GM15510 (cell line): ENCODE results near the gene PDE4C.

Experiments
- POLR2A ChIP-seq: IDR thresholded peaks from 3 replicates; pipeline ENCODE4 v1.6.1; 2011; ENCODE audit warnings: borderline replicate concordance; ENCODE audit not compliant: insufficient read length; ENCODE audit errors: extremely low read depth

Gene PDE4C

GRCh38 chr19:18262917-18263316, 36.7 kb upstream of the PDE4C start:
- TF ChIP-seq POLR2A = no peak

- no peak for TF ChIP-seq POLR2A
Measured at GRCh38 chr19:18262144-18262543, 35.9 kb upstream of the PDE4C start.

GRCh38 chr19:18261474-18261873, 35.2 kb upstream of the PDE4C start:
- no peak for TF ChIP-seq POLR2A

- TF ChIP-seq POLR2A = no peak
Measured at GRCh38 chr19:18259893-18260292, 33.7 kb upstream of the PDE4C start.

- TF ChIP-seq POLR2A = no peak
Measured at GRCh38 chr19:18257503-18258470, 31.5 kb upstream of the PDE4C start.

GRCh38 chr19:18254546-18255503, 28.6 kb upstream of the PDE4C start:
- no peak for TF ChIP-seq POLR2A

GRCh38 chr19:18253716-18254115, 27.5 kb upstream of the PDE4C start:
- TF ChIP-seq POLR2A = no peak

GRCh38 chr19:18253130-18253529, 26.9 kb upstream of the PDE4C start:
- TF ChIP-seq POLR2A = no peak

- no peak for TF ChIP-seq POLR2A
Measured at GRCh38 chr19:18252370-18252717, 26.1 kb upstream of the PDE4C start.

- no peak for TF ChIP-seq POLR2A
Measured at GRCh38 chr19:18251587-18252369, 25.5 kb upstream of the PDE4C start.

- TF ChIP-seq POLR2A = no peak
Measured at GRCh38 chr19:18249834-18250233, 23.6 kb upstream of the PDE4C start.

GRCh38 chr19:18245297-18245696, 19.1 kb upstream of the PDE4C start:
- TF ChIP-seq POLR2A = no peak

GRCh38 chr19:18239303-18239702, 13.1 kb upstream of the PDE4C start:
- no peak for TF ChIP-seq POLR2A

GRCh38 chr19:18234194-18234593, 8.0 kb upstream of the PDE4C start:
- no peak for TF ChIP-seq POLR2A
